Colonic mucosa (tissue), 4 donors: ENCODE results near the gene SMO. TPM values are rescaled to one million over a fixed set of nuclear protein-coding genes. Genes with fewer than 3 reads are reported as not detected.

Experiments
- DNase-seq: peaks from one replicate; pipeline ENCODE4 v3.0.0-alpha.2; 2020
- H3K27ac ChIP-seq: fragments of 200-600 bp; one replicate; pipeline ENCODE4 v1.8.0; 2021
- H3K27me3 ChIP-seq: fragments of 200-600 bp; one replicate; pipeline ENCODE4 v1.8.0; 2021
- H3K36me3 ChIP-seq: fragments of 200-600 bp; one replicate; pipeline ENCODE4 v1.8.0; 2021
- H3K4me1 ChIP-seq: fragments of 200-600 bp; one replicate; pipeline ENCODE4 v1.8.0; 2021; ENCODE audit warnings: mild to moderate bottlenecking
- H3K4me3 ChIP-seq: fragments of 200-600 bp; one replicate; pipeline ENCODE4 v1.8.0; 2021
- H3K9ac ChIP-seq, 2 donors: one replicate each; pipeline ENCODE4 v1.7.0; 2013; ENCODE audit warnings: control low read depth in 2 of 2, low read depth in 2 of 2, low read length in 2 of 2
- H3K9me3 ChIP-seq: fragments of 200-600 bp; one replicate; pipeline ENCODE4 v1.8.0; 2021
- intact Hi-C: fragments of 100-400 bp; cut with DNase I; formaldehyde crosslinking; loops from one replicate; pipeline ENCODE4 v1.14.1; 2022
- total RNA-seq, 2 donors: library from RNA; stranded (reverse); fragmentation: NEBNext Ultra II Directional in 1 of 2; extraction: Animal tissue kit (Norgen Biotek cat#: 25700) in 1 of 2; gene quantifications; one replicate each; pipeline ENCODE4 v1.2.1, GENCODE V29; 2021
- TF ChIP-seq, protein P1 (sequence below): fragments of 200-600 bp; IDR thresholded peaks from one replicate; pipeline ENCODE4 v1.8.0; 2022; ENCODE audit warnings: antibody characterized with exemption, mild to moderate bottlenecking
- donor health status: healthy.
- donor health status: DM: no; HTN: no; CAD: no.
- donor health status: DM: no; HTN: no; CAD: no.

The SMO gene
- total RNA-seq, 2 donors from 2014 or later = 1.6 to 3.6 TPM

DNA sequence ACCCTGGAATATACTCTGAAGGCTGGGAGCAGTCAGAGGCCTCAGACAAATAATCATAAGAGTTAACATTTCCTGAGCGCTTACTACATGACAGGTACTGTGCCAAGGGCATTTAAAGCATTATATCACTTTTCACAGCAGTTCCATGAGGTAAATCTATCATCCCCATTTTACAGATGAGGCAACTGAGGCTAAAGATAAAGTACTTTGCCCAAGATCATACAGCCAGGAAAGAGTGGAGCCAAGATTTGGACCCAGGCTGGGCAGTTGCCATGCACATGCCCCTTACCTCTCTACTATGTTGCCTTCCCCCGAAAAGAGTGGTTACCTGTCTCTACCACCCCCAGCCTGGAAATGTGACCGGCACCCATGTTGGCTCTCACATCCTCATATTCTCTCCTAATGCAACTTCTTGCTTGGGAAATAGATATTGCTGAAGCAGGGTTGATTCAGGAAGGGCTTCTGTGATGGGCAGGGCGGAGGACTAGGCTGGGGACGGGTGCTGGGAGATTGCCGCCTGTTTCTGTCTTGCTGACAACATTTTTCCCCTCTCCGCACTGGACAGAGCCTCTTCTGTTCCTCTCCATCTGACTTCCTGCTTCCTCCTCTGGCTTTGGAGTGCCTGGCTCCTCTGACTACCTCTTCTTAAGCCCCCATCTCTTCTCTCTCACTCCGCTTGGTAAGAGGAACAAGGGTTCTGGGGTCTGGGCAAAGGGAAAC is 13.8 kb downstream of the SMO start:
- TF ChIP-seq, protein P1, sequence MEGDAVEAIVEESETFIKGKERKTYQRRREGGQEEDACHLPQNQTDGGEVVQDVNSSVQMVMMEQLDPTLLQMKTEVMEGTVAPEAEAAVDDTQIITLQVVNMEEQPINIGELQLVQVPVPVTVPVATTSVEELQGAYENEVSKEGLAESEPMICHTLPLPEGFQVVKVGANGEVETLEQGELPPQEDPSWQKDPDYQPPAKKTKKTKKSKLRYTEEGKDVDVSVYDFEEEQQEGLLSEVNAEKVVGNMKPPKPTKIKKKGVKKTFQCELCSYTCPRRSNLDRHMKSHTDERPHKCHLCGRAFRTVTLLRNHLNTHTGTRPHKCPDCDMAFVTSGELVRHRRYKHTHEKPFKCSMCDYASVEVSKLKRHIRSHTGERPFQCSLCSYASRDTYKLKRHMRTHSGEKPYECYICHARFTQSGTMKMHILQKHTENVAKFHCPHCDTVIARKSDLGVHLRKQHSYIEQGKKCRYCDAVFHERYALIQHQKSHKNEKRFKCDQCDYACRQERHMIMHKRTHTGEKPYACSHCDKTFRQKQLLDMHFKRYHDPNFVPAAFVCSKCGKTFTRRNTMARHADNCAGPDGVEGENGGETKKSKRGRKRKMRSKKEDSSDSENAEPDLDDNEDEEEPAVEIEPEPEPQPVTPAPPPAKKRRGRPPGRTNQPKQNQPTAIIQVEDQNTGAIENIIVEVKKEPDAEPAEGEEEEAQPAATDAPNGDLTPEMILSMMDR = no peak
- intact Hi-C loops = no loop called here

DNA sequence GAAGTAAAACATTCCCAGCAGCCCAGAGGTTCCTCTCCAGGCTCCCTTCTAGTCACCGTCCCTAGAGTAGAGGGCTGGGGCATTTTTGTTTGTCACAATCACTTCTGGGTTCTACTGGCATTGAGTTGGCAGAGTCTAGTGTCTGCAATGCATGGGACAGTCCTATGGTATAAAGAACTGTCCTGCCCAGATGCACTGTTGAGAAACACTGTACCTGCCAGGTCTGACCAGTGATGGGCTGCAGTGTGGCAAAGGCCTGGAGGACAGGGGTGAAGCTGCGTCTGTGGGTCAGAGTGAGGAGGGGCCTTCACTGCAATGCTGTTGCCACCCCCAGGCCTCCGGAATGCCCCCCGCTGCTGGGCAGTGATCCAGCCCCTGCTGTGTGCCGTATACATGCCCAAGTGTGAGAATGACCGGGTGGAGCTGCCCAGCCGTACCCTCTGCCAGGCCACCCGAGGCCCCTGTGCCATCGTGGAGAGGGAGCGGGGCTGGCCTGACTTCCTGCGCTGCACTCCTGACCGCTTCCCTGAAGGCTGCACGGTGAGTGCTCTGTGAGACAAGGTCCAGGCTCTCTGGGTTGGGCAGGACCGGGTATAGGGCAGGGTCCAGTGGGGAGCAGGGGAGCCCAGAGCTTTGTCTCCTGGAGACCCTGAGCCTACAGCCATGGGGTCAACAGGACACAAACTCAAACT is 14.8 kb downstream of the SMO start:
- intact Hi-C loops = no loop called here
- Histone ChIP-seq H3K36me3 (no peaks in the 10 kb centered on the region), H3K4me1 (no peaks in the 10 kb centered on the region), H3K4me3 (no peak overlapping the region), H3K9me3 (no peaks in the 10 kb centered on the region), H3K27ac (no peak overlapping the region), H3K9ac (no peak overlapping the region), H3K27me3 (no peaks in the 10 kb centered on the region)
- DNase-seq = no peak
- TF ChIP-seq, protein P1 = no peak

More for the DNA sequence above, 13.8 kb downstream of the SMO start:
- Histone ChIP-seq H3K27ac (no peak overlapping the region), H3K4me1 (no peaks in the 10 kb centered on the region), H3K9ac (no peak overlapping the region), H3K9me3 (no peaks in the 10 kb centered on the region), H3K27me3 (no peaks in the 10 kb centered on the region), H3K4me3 (no peak overlapping the region), H3K36me3 (no peaks in the 10 kb centered on the region)
- no peak for DNase-seq

- Histone ChIP-seq H3K9me3 (no peaks in the 10 kb centered on the region), H3K9ac (no peak overlapping the region), H3K4me1 (no peaks in the 10 kb centered on the region), H3K4me3 (no peak overlapping the region), H3K36me3 (no peaks in the 10 kb centered on the region), H3K27ac (no peak overlapping the region), H3K27me3 (no peaks in the 10 kb centered on the region)
- no peak for DNase-seq
- TF ChIP-seq, protein P1 = no peak
- intact Hi-C loops = no loop called here
Observed at GRCh38 chr7:129205126-129205818, 16.8 kb downstream of the SMO start.

GRCh38 chr7:129205987-129206785 is 17.8 kb downstream of the SMO start:
- TF ChIP-seq, protein P1 = no peak
- Histone ChIP-seq H3K4me1 (no peaks in the 10 kb centered on the region), H3K9ac (no peak overlapping the region), H3K9me3 (no peaks in the 10 kb centered on the region), H3K36me3 (no peaks in the 10 kb centered on the region), H3K27ac (no peak overlapping the region), H3K4me3 (no peak overlapping the region), H3K27me3 (no peaks in the 10 kb centered on the region)
- intact Hi-C loops = no loop called here
- DNase-seq = no peak

- Histone ChIP-seq H3K36me3 (no peaks in the 10 kb centered on the region), H3K4me1 (no peaks in the 10 kb centered on the region), H3K27ac (no peak overlapping the region), H3K9me3 (no peaks in the 10 kb centered on the region), H3K27me3 (no peaks in the 10 kb centered on the region), H3K4me3 (no peak overlapping the region), H3K9ac (no peak overlapping the region)
- TF ChIP-seq, protein P1 = no peak
- intact Hi-C loops = no loop called here
- no peak for DNase-seq
Observed at GRCh38 chr7:129208667-129209066, 20.2 kb downstream of the SMO start.
